Fibroblast of lung (primary cell): ENCODE data around the gene VSTM2B.

Experiments used
- CTCF ChIP-seq, 2 donors: IDR thresholded peaks in 1 of 2; conservative IDR thresholded peaks in 1 of 2; 1 replicate in 1 of 2; 2 replicates in 1 of 2; pipeline ENCODE4 v1.5.1; 2011 to 2012; ENCODE audit warnings: low read length in 2 of 2, control low read depth in 1 of 2, inconsistent platforms in 1 of 2, low read depth in 1 of 2, mild to moderate bottlenecking in 1 of 2
- EZH2 ChIP-seq: IDR thresholded peaks from 2 replicates; pipeline ENCODE4 v1.5.1; 2012; ENCODE audit warnings: low read length, control low read depth, mild to moderate bottlenecking; ENCODE audit errors: missing control alignments

GRCh38 chr19:29517412-29517811 is 8.4 kb upstream of the VSTM2B start:
- no peak for TF ChIP-seq CTCF (conservative IDR thresholded peaks at IDR 0.05 in 1 of 2, IDR thresholded peaks at IDR 0.05 in 1 of 2; ENCODE audit: low read depth in 1 of 2, low read length in 2 of 2)
- TF ChIP-seq EZH2, result no peak
